CD8-positive, alpha-beta memory T cell (primary cell): ENCODE results near the gene KLHL13. TPM values are rescaled to one million over a fixed set of nuclear protein-coding genes. Genes with fewer than 3 reads are reported as not detected.
"Not testable (repeated sequence)": the region's sequence is repeated elsewhere in the genome, so short reads cannot be mapped to it uniquely, and the experiment has no call there.

Experiments
- CTCF ChIA-PET: fragments of 350-600 bp; sonication (Branson Sonifier 250); formaldehyde crosslinking; loops from one replicate; lab custom pipeline; 2021; ENCODE audit warnings: antibody characterized with exemption; lab: Charles Lee
- POLR2A ChIA-PET: fragments of 350-600 bp; sonication (Branson Sonifier 250); formaldehyde crosslinking; loops from one replicate; lab custom pipeline; 2021; ENCODE audit warnings: antibody characterized with exemption; lab: Charles Lee
- DNase-seq, 5 donors: peaks; one replicate each; pipeline versions ENCODE4 v3.0.0 to v3.0.0-alpha.2; 2020 to 2022; ENCODE audit warnings: mixed read lengths in 1 of 5
- H3K27ac ChIP-seq: one replicate; pipeline ENCODE4 v1.7.0; 2013; ENCODE audit warnings: low read depth, mild to moderate bottlenecking, low read length, moderate library complexity
- H3K27me3 ChIP-seq: 2 replicates; pipeline ENCODE4 v1.7.0; 2013; ENCODE audit warnings: low read length, mild to moderate bottlenecking; ENCODE audit not compliant: insufficient read depth, poor library complexity, severe bottlenecking
- H3K36me3 ChIP-seq: 2 replicates; pipeline ENCODE4 v1.7.0; 2013; ENCODE audit warnings: mild to moderate bottlenecking, low read length, moderate library complexity; ENCODE audit not compliant: insufficient read depth
- H3K4me1 ChIP-seq: 2 replicates; pipeline ENCODE4 v1.7.0; 2013; ENCODE audit warnings: mild to moderate bottlenecking, low read length, moderate library complexity; ENCODE audit not compliant: insufficient read depth
- H3K4me3 ChIP-seq: 2 replicates; pipeline ENCODE4 v1.7.0; 2013; ENCODE audit warnings: mild to moderate bottlenecking, low read length
- H3K9me3 ChIP-seq: 2 replicates; pipeline ENCODE4 v1.7.0; 2013; ENCODE audit warnings: mild to moderate bottlenecking, low read length
- H3K27ac Mint-ChIP-seq, 8 donors: one replicate each; pipeline ENCODE4 v1.8.0; 2020 to 2021; ENCODE audit warnings: mixed read lengths in 8 of 8, mild to moderate bottlenecking in 6 of 8, inconsistent platforms in 3 of 8, moderate library complexity in 3 of 8
- H3K27me3 Mint-ChIP-seq, 2 donors: one replicate each; pipeline ENCODE4 v1.8.0; 2020 to 2021; ENCODE audit warnings: mixed read lengths in 2 of 2, mild to moderate bottlenecking in 1 of 2, moderate library complexity in 1 of 2
- H3K36me3 Mint-ChIP-seq, 3 donors: one replicate each; pipeline ENCODE4 v1.8.0; 2020 to 2021; ENCODE audit warnings: mixed read lengths in 3 of 3, inconsistent platforms in 1 of 3, mild to moderate bottlenecking in 1 of 3
- H3K4me1 Mint-ChIP-seq, 3 donors: one replicate each; pipeline ENCODE4 v1.8.0; 2020 to 2021; ENCODE audit warnings: mixed read lengths in 3 of 3, inconsistent platforms in 1 of 3, mild to moderate bottlenecking in 1 of 3
- H3K4me3 Mint-ChIP-seq, 7 donors: one replicate each; pipeline ENCODE4 v1.8.0; 2020 to 2021; ENCODE audit warnings: mixed read lengths in 7 of 7, mild to moderate bottlenecking in 6 of 7, moderate library complexity in 4 of 7, inconsistent platforms in 2 of 7
- H3K9me3 Mint-ChIP-seq, 5 donors: one replicate each; pipeline ENCODE4 v1.8.0; 2020 to 2022; ENCODE audit warnings: mixed read lengths in 5 of 5, mild to moderate bottlenecking in 3 of 5, moderate library complexity in 2 of 5, inconsistent platforms in 1 of 5
- polyA plus RNA-seq: library from polyadenylated mRNA; unstranded; fragments of 300-500 nt; fragmentation: Illumina TruSeq; gene quantifications from one replicate; pipeline ENCODE4 v1.2.3, GENCODE V29; 2021
- total RNA-seq, 2 experiments: library from RNA; stranded (reverse); gene quantifications; one replicate each; pipeline ENCODE4 v1.2.3, GENCODE V29; 2021

KLHL13 gene
- total and polyA plus RNA-seq, 3 experiments from 2014 or later = 0.11 to 0.24 (median 0.20) TPM

DNA sequence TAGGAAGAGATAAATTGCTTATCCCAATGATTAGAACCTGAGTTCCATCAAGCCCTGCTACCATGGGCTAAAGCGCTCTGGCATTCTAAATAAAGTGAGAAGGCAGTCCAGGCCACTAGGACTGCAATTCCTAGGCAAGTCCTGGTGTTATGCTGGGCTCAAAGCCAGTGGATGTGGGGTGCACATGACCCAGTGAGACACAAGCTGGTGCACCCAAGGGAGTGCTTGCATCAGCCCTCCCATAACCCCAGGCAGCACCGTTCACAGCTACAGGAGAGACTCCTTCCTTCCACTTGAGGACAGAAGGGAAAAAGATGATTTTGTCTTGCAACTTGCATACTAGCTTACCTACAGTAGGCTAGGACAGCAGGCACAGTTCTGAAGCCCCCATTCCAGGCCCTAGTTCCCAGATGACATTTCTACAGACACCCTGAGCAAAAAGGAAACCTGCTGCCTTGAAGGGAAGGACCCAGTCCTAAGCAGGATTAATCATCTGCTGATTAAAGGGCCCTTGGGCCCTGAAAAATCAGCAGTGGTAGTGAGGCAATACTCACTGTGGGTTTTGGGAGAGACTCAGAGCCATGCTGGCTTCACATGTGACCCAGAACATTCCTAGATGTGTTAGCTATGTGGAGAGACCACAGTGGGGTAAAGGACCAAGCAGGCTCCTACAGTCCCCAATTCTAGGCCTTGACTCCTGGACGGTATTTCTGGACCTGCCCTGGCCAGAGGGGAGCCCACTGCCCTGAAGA, 77.8 kb downstream of the KLHL13 start:
- H3K27ac ChIP-seq = no peak overlapping the region
- Mint-ChIP-seq H3K4me1 (no peaks in the 10 kb centered on the region), H3K36me3 (no peaks in the 10 kb centered on the region), H3K9me3 (peaks cover 0 to 9% (median 5%) of the 10 kb centered on the region in 5 donors), H3K4me3 (no peak overlapping the region), H3K27ac (no peak overlapping the region), H3K27me3 (no peaks in the 10 kb centered on the region)
- ChIA-PET CTCF (no interaction called here), POLR2A (no interaction called here)
- no peaks in the 10 kb centered on the region for H3K4me1 ChIP-seq
- DNase-seq = no peak
- no peaks in the 10 kb centered on the region for H3K36me3 ChIP-seq
- no peaks in the 10 kb centered on the region for H3K27me3 ChIP-seq
- H3K9me3 ChIP-seq = no peaks in the 10 kb centered on the region
- no peak overlapping the region for H3K4me3 ChIP-seq

DNA sequence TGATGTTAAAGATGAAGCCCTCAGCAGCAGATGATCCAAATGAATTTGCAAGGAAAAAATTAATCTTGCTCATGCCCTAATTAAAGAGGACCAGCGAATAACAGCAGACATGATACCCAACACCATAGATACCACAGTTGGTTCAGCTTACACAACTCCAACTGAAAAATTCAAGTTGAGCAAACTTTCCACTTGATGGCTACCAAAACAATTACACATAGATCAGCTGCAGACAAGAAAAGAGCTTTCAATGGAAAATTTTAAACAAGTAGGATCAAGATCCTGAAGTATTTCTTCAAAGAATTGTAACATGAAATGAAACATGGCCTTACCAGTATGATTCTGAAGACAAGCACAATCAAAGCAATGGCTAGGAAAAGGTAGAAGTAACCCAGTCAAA, 90.0 kb downstream of the KLHL13 start:
- H3K9me3 Mint-ChIP-seq = peaks cover 0 to 7% (median 2%) of the 10 kb centered on the region in 5 donors
- Histone ChIP-seq H3K27ac (no peak overlapping the region), H3K9me3 (no peaks in the 10 kb centered on the region), H3K36me3 (no peaks in the 10 kb centered on the region), H3K4me3 (no peak overlapping the region), H3K4me1 (no peaks in the 10 kb centered on the region), H3K27me3 (no peaks in the 10 kb centered on the region)
- no peak for DNase-seq
- H3K27me3 Mint-ChIP-seq = peaks cover 0 to 4% of the 10 kb centered on the region in 2 donors
- no peak overlapping the region for H3K4me3 Mint-ChIP-seq
- no peak overlapping the region for H3K27ac Mint-ChIP-seq
- ChIA-PET CTCF (no interaction called here), POLR2A (no interaction called here)
- H3K36me3 Mint-ChIP-seq = no peaks in the 10 kb centered on the region
- no peaks in the 10 kb centered on the region for H3K4me1 Mint-ChIP-seq

DNA sequence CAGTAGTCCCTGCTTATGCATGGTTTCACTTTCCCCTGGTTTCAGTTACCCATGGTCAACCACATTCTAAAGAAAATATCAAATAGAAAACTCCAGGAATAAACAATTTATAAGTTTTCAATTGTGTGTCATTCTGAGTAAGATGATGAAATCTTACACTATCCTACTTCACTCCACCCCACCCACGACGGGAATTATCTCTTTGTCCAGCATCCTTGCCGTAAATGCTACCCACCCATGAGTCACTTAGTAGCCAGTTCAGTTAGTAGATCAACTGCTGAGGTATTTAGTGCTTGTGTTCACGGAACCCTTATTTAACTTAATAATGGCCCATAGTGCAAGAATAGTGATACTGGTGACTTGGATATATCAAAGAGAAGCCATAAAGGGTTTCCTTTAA, 91.4 kb downstream of the KLHL13 start:
- H3K27ac Mint-ChIP-seq = no peak overlapping the region

DNA sequence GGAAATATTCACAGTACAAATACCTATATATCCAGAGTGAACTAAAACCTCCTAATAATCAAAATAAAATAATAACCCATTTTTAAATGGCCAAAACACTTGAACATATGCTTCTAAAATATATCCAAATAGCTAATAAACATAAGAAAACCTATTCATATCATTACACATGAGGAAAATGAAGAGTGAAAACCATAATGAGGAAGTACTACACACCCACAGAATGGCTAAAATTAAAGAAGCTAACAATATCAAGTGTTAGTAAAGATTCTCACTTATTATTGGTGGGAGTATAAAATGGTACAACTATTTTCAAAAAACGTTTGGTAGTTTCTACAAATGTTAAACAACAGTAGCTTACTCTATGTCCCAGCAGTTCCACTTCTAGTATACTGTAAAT, 92.1 kb downstream of the KLHL13 start:
- no peaks in the 10 kb centered on the region for H3K36me3 Mint-ChIP-seq
- Histone ChIP-seq H3K27ac (no peak overlapping the region), H3K4me3 (no peak overlapping the region), H3K36me3 (no peaks in the 10 kb centered on the region), H3K4me1 (no peaks in the 10 kb centered on the region), H3K27me3 (no peaks in the 10 kb centered on the region), H3K9me3 (no peaks in the 10 kb centered on the region)
- no peak overlapping the region for H3K4me3 Mint-ChIP-seq
- H3K27ac Mint-ChIP-seq = no peak overlapping the region
- peaks cover 0 to 2% of the 10 kb centered on the region in 2 donors for H3K27me3 Mint-ChIP-seq
- ChIA-PET CTCF (no interaction called here), POLR2A (no interaction called here)
- DNase-seq = no peak
- H3K9me3 Mint-ChIP-seq = peaks cover 0 to 8% (median 3%) of the 10 kb centered on the region in 5 donors
- no peaks in the 10 kb centered on the region for H3K4me1 Mint-ChIP-seq

More for the DNA sequence above, 91.4 kb downstream of the KLHL13 start:
- DNase-seq = no peak
- H3K36me3 Mint-ChIP-seq = no peaks in the 10 kb centered on the region
- H3K27ac ChIP-seq = no peak overlapping the region
- H3K4me3 Mint-ChIP-seq = no peak overlapping the region
- no peaks in the 10 kb centered on the region for H3K4me1 ChIP-seq
- H3K27me3 Mint-ChIP-seq = peaks cover 0 to 2% of the 10 kb centered on the region in 2 donors
- ChIA-PET CTCF (no interaction called here), POLR2A (no interaction called here)
- no peak overlapping the region for H3K4me3 ChIP-seq
- H3K9me3 ChIP-seq = no peaks in the 10 kb centered on the region
- no peaks in the 10 kb centered on the region for H3K36me3 ChIP-seq
- no peaks in the 10 kb centered on the region for H3K27me3 ChIP-seq
- peaks cover 0 to 8% (median 3%) of the 10 kb centered on the region in 5 donors for H3K9me3 Mint-ChIP-seq
- no peaks in the 10 kb centered on the region for H3K4me1 Mint-ChIP-seq

DNA sequence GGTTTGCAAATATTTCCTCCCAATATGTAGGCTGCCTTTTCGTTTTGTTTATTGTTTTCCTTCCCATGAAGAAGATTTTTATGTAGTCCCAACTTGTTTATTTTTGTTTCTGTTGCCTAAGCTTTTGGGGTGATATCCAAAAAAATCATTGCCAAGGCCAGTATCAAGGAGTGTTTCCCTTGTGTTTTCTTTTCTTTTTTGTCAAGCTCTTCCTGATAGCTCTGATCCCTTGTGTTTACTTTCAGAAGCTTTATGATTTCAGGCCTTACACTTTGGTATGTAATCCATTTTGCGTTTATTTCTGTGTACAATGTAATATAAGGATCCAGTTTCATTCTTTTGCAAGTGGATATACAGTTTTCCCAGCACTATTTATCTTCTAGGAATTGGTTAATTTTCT, 93.9 kb downstream of the KLHL13 start:
- no peaks in the 10 kb centered on the region for H3K27me3 ChIP-seq
- ChIA-PET POLR2A (no interaction called here), CTCF (no interaction called here)
- no peak overlapping the region for H3K4me3 Mint-ChIP-seq
- H3K4me1 ChIP-seq = no peaks in the 10 kb centered on the region
- H3K4me1 Mint-ChIP-seq = no peaks in the 10 kb centered on the region
- peaks cover 0 to 2% of the 10 kb centered on the region in 2 donors for H3K27me3 Mint-ChIP-seq
- H3K9me3 Mint-ChIP-seq = peaks cover 0 to 8% (median 3%) of the 10 kb centered on the region in 5 donors
- no peak for DNase-seq
- no peaks in the 10 kb centered on the region for H3K36me3 Mint-ChIP-seq
- H3K9me3 ChIP-seq = no peaks in the 10 kb centered on the region
- no peak overlapping the region for H3K27ac ChIP-seq
- H3K27ac Mint-ChIP-seq = no peak overlapping the region
- no peak overlapping the region for H3K4me3 ChIP-seq
- no peaks in the 10 kb centered on the region for H3K36me3 ChIP-seq

DNA sequence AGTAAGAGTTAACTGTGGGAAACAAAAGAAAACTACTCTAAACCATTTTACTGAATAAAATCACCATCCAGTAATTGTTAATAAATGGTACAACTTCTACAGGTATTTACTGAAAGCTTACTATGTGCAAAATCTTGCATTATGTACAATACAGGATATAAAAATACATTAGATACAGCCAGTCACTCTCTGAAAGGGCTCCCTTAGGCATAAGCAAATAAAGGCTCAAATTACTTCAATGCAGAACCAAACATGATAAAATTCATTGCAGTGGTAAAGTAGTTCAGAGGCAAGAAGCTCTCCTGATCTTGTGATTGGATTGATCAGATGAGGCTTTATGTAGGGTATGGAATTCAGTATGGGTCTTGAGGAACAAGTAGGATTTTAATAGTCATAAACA, 100.2 kb downstream of the KLHL13 start:
- Mint-ChIP-seq H3K27me3 (peaks cover 0 to 2% of the 10 kb centered on the region in 2 donors), H3K4me3 (no peak overlapping the region), H3K9me3 (peaks cover 0 to 6% (median 4%) of the 10 kb centered on the region in 5 donors), H3K27ac (no peak overlapping the region), H3K36me3 (no peaks in the 10 kb centered on the region), H3K4me1 (no peaks in the 10 kb centered on the region)
- H3K9me3 ChIP-seq = no peaks in the 10 kb centered on the region
- no peak overlapping the region for H3K27ac ChIP-seq
- H3K36me3 ChIP-seq = no peaks in the 10 kb centered on the region
- H3K4me1 ChIP-seq = no peaks in the 10 kb centered on the region
- no peak for DNase-seq
- CTCF ChIA-PET = no interaction called here
- POLR2A ChIA-PET = no interaction called here
- H3K4me3 ChIP-seq = no peak overlapping the region
- no peaks in the 10 kb centered on the region for H3K27me3 ChIP-seq

DNA sequence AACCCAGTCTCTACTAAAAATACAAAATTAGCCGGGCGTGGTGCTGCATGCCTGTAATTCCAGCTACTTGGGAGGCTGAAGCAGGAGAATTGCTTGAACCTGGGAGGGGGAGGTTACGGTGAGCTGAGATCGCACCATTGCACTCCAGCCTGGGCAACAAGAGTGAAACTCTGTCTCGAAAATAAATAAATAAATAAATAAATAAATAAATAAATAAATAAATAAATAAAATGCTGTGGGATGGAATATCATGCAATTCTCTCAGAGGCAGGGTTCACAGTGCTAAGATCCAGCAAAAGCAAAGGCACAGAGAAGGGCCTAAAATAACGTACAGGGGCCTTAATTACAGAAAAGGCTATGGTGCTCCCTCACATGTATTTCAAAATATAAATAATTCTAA, 114.2 kb downstream of the KLHL13 start:
- H3K36me3 Mint-ChIP-seq, H3K27ac Mint-ChIP-seq, H3K9me3 Mint-ChIP-seq, H3K9me3 ChIP-seq, H3K27ac ChIP-seq, H3K4me3 Mint-ChIP-seq, H3K36me3 ChIP-seq, POLR2A ChIA-PET, H3K27me3 ChIP-seq, H3K4me1 Mint-ChIP-seq, H3K27me3 Mint-ChIP-seq, H3K4me3 ChIP-seq, DNase-seq, H3K4me1 ChIP-seq, CTCF ChIA-PET: not testable (repeated sequence)

DNA sequence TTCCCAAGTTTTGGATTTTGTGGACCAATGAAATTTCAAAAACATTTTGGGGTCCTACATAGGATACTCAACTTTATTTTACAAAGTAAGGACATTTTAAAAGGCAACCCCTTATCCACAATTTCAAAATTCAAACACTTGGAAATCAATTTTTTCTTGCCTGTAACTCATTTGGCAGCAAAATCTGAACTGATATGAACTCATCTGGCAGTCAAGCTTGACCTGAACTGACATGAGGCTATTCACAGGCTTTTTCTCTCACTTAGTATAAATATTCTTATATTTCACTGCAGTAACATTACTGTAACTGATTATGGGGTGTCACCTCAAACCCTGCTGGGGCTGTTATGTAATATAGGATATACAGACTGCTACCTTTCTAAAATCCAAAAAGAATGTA, 116.1 kb downstream of the KLHL13 start:
- Mint-ChIP-seq H3K4me3 (no peak overlapping the region), H3K27ac (no peak overlapping the region), H3K27me3 (no peaks in the 10 kb centered on the region), H3K36me3 (no peaks in the 10 kb centered on the region), H3K4me1 (no peaks in the 10 kb centered on the region), H3K9me3 (peaks cover 0 to 6% (median 2%) of the 10 kb centered on the region in 5 donors)
- Histone ChIP-seq H3K4me1 (no peaks in the 10 kb centered on the region), H3K9me3 (no peaks in the 10 kb centered on the region), H3K27ac (no peak overlapping the region), H3K36me3 (no peaks in the 10 kb centered on the region), H3K4me3 (no peak overlapping the region), H3K27me3 (no peaks in the 10 kb centered on the region)
- ChIA-PET POLR2A (no interaction called here), CTCF (no interaction called here)
- DNase-seq = no peak
